ENCODE data around the gene PKMYT1.

GRCh38 chr16:3007957-3008689 lies 27.9 kb upstream of the PKMYT1 start:
- TF ChIP-seq EZH2 (IDR thresholded peaks at IDR 0.05; ENCODE audit: insufficient read depth, poor library complexity, severe bottlenecking): no peak
- no peak for TF ChIP-seq EZH2phosphoT487 (IDR thresholded peaks at IDR 0.05; ENCODE audit: insufficient read depth, low read depth)
